ENCODE results near the gene MARCHF11.

- TF ChIP-seq EZH2 (IDR thresholded peaks at IDR 0.05; ENCODE audit: low read length, missing control alignments): no peak
- no peak for TF ChIP-seq CTCF (conservative IDR thresholded peaks at IDR 0.05 in 1 of 2, IDR thresholded peaks at IDR 0.05 in 1 of 2; ENCODE audit: low read depth in 1 of 2, low read length in 2 of 2)
Measured at GRCh38 chr5:16064135-16064893, 115.3 kb downstream of the MARCHF11 start.

Data from fibroblast of lung (primary cell).